Stimulated activated CD4-positive, alpha-beta T cell treated with anti-CD3 and anti-CD28 coated beads, Interleukin-4, amount 100 ng/mL, for 1 hour (primary cell): Measurements from ENCODE around the gene ARMH1.
"Not testable (repeated sequence)": the region's sequence is repeated elsewhere in the genome, so short reads cannot be mapped to it uniquely, and the experiment has no call there.

Experiments
- DNase-seq: peaks from one replicate; pipeline ENCODE4 v3.0.0-alpha.2; 2020

ARMH1 gene

DNA sequence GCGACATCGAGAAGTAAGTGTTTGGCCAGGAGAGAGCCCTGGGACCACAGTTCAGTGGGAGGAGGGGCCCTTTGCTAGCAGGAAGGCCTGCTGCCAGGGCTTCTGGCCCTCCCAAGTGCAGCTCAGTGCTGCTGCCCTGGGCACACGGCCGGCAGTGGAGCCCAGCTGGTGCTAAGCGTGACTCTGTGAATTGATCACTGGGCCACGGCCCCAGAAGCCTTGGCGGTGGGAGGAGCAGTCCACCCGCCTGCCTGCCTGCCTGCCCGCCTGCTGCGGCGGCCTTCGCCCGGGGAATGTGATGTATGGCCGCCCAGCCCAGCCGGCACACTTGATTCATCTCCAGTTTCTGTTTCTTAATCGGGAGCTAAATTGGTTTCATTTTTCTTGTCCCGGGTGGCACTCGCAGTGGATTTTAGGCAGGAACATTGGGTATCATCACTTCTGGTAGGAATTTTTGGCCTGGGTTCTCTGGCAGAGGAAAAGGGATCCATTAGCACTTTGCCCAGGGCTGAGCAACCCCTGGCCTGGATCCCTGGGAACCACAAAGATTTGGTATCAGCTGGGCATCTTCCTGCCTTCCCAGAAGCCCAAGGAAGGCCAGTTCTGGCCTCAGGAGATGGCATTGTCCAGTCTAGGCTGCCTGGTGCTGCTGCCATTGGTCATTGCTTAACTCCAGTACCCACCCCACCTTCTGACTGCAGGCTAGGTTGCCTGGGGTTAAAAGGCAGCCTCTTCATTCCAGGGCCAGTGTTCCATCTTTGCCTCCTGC is 28.9 kb upstream of the ARMH1 start:
- DNase-seq: no peak

DNA sequence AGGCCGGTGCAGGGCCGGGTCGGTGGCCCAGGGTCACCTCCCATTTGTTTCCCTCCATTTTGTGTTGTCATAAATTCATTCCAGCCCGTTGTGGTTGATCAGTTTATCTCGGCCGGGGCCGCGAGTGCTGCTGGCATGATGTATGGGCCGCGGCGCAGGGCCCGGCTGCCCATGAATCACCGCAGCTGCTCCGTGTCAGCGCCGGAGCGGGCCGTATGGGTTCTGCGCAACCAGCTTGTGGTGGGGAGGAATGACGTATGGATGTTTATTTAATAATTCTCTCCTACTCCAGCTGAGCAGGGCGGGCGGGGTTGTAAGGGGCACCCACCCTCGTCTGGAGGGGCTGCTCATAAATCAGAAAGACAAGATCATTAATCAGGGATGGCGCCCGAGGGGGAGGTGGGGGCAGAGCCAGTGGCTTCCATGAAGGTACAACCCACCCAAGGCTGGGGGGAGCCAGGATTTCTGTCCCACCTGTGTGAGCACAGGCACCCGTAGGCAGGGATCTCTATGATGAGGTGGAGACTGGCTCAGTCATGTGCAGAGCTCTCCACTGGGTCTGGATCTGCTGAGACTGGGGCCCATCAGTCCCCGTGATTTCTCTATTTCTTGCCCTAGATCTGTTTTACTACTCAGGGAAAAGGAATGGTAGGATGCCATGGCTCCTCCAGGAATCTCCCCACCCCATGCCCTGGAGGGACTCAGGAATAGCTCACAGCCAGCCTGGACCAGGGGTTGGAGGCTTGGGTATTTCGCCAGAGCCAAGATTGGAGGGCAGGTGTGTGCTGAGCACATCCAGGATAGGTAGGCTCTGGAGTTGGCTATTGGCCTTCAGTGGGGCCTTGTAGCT is 28.0 kb upstream of the ARMH1 start:
- no peak for DNase-seq

DNA sequence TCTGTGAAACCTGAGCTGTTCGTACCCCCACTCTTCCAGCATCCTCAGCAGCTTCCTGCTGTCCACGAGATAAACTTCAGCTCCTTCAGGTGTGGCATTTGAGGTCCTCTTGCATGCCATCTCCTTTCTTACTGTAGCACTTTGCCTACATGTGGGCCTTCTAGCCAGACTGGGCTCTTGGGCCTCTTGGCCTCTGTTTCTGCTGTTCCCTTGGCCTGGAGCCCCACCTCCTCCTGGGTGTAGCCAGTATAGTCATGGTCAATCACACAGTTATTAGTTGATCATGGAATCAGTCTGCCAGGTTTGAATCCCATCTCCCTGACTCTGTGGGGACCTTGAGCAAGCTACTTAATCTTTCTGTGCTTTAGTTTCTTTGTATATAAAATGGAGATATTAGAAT is 26.6 kb upstream of the ARMH1 start:
- no peak for DNase-seq

DNA sequence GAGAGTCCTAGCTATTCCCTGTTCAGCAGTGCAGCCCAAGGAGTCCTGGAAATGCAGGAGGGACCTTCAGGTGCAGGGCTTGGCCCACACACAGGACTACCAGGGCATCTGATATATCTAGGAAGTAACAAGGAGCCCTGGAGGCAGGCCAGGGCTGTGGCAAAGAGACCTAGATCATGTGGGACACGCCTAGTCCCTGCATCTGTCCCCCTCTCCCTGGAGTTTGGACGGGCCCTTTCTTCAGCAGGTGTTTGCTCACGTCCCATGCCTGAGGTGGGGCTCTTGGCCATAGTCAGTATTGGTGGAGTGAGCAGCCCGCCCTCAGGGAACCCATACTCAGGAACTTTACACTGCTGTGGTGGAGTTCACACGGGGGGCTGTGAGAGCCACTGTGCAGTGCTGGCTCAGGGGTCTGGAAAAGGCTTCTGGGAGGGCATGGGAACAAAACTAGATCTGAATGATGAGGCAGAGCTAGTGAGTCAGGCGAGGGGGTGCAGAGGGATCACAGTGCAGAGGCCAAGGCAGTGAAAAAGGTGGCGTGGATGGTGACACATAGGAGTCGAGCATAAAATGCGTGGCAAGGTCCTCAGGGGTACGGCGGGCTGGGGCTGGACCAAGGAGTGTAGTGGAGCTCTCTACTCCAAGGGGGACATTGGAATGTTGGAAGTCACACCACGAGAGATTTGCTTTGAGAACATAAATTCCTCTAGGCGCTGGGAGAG is 25.8 kb upstream of the ARMH1 start:
- no peak for DNase-seq

DNA sequence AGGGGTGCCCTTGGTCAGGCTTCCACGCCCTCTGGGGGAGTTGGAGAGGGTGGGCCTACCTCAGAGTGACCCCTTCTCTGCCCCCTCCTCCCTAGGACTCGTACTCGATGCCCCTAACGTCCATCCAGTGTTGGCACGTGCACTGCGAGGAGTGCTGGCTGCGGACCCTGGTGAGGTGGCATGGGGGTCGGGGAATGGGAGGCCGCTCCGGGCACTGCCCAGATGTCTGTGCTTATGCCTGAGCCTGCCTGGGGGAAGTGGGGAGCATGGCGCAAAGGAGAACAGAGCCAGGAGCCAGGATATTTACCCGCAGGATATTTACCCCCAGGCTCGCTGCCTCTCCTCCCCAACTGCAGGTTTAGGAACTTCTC is 24.7 kb upstream of the ARMH1 start:
- DNase-seq: no peak

DNA sequence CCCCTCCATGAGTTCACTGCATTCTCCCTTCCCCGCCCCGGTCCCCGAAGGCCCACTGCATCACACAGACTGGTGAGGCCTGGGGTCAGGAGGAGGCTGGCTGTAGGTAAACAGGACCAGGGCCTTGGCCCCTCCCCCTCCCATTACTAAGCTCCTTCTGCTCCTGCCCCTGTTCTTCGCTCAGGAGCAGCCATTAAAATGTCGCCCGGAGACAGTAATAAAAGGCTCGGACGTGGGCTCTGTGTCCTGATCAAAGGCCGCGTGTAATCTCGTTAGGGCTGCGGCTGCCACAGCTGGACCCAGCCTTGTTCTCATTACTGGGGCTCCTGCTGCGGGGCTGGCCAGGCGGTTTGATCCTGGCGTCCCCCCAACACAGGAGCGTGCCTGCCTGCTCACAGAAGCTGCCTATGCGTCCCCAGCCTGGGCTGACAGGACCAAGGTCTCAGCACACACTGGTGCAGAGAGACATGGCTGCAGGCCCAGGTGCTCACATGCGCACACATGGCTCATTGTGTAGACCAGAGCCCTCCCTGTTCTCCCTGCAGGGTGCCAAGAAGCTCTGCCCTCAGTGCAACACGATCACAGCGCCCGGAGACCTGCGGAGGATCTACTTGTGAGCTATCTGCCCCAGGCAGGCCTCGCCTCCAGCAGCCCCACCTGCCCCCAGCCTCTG is 24.2 kb upstream of the ARMH1 start:
- DNase-seq: no peak

DNA sequence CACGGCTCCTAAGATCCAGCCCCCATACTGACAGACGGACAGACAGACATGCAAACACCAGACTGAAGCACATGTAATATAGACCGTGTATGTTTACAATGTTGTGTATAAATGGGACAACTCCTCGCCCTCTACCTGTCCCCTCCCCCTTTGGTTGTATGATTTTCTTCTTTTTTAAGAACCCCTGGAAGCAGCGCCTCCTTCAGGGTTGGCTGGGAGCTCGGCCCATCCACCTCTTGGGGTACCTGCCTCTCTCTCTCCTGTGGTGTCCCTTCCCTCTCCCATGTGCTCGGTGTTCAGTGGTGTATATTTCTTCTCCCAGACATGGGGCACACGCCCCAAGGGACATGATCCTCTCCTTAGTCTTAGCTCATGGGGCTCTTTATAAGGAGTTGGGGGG is 23.4 kb upstream of the ARMH1 start:
- no peak for DNase-seq

DNA sequence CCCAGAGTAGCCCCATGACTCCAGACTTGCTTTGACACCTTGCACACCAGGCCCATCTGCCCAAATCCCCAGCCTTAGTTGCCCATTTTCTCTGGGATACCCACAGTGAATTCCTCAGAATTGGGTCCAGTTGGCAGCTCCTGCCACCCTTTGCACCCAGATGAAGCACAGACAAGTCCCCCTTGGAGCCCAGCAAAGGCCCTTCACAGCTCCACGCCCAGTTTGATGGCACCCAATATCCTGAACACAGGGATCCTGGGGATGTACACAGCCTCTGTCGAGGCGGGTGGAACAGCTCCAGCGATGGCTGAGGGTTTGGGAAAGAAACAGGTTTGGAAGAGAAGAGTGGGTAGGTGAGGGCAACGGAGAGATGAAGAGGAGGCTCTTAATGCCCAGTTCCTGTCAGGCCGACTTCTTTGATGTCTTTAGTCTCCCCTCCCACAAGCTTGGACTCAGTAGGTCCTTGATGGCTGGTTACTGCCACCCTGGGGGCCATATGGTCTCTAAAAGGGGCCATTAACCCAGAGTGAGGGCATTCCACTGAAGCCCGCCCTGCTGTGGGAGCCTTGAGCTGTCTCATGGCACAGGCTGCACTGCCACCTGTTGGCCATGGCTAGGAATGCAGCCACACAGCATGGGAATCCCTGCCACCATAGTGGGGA is 21.9 kb upstream of the ARMH1 start:
- peak; percentile 78 for DNase-seq

DNA sequence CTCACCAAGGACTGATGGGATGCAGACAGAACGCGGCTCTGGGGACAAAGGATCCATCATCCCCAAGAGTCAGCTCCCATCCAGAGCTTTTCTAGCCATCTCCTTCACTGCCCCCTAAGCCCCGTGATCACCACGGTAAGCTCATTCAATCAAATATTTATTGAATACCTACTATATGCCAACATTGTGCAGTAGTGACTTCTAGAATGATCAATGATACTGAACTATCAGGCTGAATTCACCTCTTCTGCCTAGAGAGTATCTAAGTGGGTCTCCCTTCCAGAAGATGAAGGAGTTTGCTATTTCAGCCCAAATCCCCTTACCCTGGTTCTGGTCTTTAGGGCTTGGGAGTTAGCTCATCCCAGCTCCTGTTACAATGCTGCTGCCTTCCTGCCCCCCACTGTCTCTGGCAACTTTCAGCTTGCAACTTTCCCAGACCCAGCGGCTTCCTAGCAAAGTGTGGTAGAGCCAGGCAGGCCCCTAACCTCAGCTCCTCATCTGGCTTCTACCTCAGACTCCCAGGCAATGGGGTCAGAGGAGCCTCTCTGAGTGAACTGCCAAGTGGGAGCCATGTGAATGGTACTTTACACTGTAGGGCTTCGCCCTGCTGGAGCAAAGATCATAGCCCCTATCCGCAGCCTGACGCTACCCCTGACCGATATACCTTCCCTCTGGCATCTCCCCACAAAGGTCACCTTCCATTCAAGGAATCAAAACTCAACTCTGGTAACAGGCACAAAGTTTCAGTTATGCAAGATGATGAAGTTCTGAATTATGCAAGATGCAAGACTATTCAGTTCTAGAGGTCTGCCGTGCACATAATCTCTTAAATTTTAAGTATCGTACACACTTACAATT is 21.2 kb upstream of the ARMH1 start:
- DNase-seq: no peak

DNA sequence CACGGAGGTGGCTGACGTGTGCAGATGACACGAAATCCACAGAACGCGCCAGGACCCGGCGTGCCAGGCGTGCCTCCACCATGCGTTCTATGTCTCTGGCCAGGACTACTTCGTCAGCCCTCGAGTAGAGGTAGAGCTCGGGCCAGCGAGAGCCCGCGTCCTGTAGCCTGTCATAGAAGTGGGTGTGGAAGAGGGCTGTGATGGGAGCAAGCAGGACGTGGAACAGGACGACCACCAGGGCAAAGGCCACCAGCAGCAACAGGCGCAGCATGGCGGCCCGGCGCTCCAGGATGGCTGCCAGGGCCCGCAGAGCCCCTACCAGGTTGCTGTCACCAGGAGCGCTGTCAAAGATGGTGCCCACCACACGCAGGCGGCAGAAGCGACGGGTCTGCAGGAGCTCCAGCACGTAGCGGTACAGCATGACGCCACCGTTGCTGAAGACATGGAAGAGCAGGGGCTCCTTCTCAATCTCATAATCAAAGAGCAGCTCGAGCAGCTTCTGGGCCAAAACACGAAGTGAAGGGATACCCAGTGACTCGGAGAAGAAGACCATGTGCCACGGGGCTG is 19.8 kb upstream of the ARMH1 start:
- DNase-seq: no peak

DNA sequence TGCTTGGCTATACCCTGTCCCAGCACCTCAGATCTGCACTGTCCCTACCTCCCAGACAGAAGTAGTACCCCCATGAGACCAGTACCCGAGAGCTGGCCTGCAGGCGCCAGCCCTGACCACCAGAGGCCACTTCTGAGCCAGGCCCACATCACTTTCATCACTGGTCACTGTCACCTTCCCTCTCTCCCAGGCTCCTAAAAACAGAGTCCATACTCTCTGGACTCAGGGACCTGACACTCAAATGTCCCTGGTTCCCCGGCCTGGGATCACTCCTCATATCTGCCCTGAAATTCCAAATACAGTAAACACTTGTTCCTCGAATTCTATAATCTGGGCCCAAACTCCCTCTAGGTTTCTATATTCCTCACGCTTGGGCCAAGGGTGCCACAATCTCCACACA is 18.9 kb upstream of the ARMH1 start:
- no peak for DNase-seq

DNA sequence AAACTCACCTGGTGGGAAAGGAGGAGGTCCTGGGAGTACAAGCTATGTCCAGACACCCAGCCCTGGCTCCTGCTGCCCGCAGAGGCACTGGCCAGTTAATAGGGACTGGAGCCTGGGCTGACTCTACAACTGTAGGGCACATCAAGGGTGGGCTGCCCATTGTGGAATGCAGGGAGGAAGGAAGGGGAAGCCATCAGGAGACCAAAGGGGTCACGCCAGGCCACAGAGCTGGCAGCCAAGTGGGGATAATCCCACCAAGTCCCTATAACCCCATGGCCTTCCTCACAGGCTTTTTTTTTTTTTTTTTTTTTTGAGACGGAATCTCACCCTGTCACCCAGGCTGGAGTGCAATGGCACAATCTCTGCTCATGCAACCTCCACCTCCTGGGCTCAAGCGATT is 14.9 kb upstream of the ARMH1 start:
- DNase-seq: no peak

DNA sequence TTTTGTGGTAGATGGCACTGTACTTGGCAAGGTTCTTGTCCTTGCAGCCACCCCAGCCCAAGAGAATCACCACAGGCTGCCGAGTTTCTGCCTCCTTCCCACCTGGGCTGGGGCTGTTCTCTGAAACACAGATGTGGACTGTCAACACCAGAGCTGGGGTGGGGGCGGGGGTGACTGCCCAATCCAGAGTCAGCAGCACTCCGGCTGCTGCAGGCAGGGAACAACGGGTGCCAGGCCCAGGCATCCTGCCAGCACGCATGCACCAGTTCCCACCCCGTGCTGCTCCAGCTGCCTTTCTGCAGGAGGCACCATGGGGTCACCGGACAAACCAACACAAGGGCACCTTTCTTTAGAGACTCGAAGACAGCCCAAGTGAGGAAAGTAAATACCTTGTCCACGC is 14.3 kb upstream of the ARMH1 start:
- DNase-seq: no peak

DNA sequence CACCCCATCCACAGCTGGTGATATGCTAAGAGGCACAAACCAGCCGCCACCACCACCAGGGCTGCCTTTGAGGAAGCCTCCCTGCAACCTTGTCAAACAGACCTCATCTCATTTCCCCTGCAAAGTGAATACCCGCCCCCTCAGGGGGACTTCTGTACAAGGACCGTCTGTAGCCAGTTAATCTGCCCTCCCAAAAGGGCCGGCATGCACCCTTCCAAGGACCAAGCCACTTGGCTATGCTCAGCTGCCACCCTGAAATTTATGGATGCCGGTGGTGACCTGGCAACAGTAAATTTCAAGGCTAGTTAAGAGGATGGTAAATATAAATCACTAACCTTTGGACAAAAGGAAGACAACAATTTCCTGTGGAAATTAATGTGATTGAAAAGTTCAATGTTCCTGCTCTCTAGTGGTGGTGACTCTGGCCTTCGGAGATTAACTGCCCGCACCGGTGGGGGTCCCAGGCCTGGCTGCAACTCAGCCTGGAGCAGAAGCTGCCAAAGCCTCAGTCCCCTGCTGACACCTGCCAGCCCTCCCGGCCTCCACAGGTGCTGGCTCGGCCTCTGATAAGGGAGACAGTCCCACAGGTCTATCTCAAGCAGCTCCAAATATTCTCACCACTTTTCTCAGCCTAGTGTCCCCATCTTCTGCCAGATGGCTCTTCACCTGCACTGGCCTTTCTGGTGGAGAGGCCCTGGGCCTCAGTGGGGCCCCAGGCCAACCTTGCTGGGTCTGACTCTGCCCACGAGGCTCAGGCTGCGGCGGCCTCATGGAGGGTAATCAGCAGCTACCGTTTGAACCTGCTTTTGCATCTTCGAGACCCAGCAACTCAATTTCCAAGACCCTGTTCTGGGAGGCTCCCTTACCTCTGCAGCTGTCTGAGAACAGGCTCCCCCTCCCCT is 12.5 kb upstream of the ARMH1 start:
- DNase-seq: no peak

DNA sequence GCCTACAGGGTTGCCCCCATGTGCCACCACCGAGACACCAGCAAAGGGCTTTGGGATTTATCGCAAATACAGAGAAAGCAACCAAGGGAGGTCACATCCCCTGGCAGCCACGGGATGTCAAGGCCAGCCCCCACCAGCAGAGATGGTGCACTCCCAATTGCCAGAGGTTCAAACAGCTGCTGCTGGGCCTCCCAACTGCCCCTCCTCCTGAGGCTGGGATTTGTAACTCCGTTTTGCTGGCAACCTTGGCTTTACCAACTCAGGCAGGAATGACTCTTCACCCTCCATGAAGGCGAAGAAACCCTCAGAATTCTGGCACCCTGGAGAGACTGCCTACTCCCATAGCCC is 11.9 kb upstream of the ARMH1 start:
- no peak for DNase-seq

DNA sequence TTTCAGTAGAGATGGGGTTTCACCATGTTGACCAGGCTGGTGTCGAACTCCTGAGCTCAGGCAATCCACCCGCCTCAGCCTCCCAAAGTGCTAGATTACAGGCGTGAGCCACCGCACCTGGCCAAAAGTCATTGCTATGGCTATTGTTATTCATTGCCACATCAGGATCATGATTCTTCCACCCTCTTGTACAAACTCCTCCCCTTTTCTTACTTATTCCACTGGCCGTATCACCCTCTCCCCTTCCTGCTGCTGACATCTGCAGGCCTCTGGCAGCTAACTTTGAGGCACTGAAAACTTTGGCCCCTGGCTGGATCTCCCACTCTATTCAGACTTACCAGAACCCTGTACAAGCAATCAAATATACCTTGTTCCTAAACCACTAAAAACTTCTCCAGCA is 11.1 kb upstream of the ARMH1 start:
- no peak for DNase-seq

DNA sequence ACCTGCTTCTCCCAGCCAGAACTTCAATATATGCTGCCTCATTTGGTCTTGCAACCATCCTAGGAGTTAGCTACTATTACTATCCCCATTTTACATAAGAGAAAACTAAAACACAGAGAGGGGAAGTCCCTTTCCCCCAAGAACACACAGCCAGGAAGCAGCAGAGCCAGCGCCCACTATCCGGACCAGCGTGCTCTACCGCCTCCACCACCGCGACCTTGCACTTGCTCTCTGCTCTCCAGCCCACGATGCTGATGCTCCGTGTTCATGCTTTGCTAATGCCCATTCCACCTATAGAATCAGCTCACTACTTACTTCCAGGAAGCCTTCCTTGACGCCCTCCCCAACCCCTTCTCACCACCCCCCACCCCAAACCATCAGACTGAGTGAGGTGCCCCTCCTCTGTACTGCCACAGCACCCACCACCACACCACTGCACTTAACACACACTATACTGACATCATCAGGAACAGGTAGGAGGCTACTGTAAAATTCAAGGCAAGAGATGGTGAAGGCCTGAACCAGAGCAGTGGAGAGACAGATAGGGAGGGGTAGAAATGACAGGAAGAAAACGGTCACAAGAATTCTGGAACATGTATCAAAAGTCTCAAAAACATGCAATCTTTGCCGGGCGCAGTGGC is 9.7 kb upstream of the ARMH1 start:
- DNase-seq: peak; percentile 49

DNA sequence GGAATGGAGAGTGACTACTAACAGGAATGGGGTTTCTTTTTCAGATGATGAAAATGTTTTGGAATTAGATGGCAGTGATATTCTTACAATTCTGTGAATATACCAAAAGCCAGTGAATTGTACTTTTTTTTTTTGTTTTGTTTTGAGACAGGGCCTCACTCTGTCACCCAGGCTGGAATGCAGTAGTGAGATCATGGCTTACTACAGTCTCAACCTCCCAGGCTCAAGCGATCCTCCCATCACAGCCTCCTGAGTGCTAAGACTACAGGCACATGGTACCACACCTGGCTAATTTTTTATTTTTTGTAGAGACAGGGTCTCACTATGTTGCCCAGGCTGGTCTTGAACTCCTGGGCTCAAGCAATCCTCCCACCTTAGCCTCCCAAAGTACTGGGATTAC is 7.8 kb upstream of the ARMH1 start:
- DNase-seq: not testable (repeated sequence)

DNA sequence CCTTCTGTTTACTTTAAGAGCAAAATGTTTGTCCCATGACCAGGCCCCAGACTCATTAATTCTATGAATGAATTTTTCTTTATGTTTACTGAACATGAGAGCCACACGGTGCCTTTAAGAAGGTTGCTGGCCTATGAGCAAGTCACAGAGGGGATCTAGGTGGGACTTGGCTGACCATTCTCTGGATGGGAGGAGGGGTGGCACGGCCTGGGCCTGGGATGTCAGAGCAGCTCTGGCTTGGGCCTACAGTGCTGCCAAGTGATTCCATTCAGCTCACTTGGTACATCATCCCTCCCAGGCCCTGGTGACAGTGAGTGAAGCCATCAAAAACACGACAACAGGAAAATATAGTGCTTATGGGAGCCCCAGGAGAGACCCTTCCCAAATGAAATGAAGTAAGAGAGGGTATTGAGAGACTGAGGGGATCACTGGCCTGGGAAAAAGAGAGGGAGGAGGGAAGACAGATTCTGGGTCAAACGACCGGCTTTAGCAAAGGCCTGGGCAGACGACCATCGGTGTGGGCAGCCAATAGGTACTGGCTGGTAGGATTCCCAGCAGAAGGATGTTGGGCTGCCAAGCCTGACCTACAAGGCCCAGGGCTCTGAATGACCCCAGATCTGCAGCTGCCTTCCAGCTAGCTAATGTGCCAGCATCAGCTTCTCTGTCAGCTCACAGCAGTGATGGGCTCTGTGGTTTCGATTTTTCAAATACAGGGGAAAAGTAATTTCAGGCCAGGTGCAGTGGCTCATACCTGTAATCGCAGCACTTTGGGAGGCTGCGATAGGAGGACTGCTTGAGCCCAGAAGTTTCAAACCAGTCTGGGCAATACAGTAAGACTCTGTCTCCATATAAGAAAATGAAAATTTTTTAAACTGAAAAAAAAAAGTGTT is 3.5 kb upstream of the ARMH1 start:
- DNase-seq: no peak
